Esophagus squamous epithelium (tissue), 5 donors: Measurements from ENCODE around the gene GET3. TPM values are rescaled to one million over a fixed set of nuclear protein-coding genes. Genes with fewer than 3 reads are reported as not detected.
A peak's percentile ranks its signal among the peaks of the same experiment; 100 is the strongest.

ENCODE experiments used
- DNase-seq: peaks from one replicate; lab custom pipeline; 2025; lab: John Stamatoyannopoulos, UW
- H3K27ac ChIP-seq, 4 donors: fragments of 200-600 bp; sonication (generic); one replicate each; pipeline ENCODE4 v1.5.1; 2016 to 2019; ENCODE audit warnings: mild to moderate bottlenecking in 1 of 4
- H3K27me3 ChIP-seq, 4 donors: fragments of 200-600 bp; sonication (generic); 1 replicate in 3 of 4; 2 replicates in 1 of 4; pipeline versions ENCODE4 v1.5.1 to v1.6.0; 2017 to 2021; ENCODE audit warnings: antibody characterized with exemption in 1 of 4
- H3K36me3 ChIP-seq, 3 donors: fragments of 200-600 bp; sonication (generic); one replicate each; pipeline ENCODE4 v1.5.1; 2016 to 2019
- H3K4me1 ChIP-seq, 3 donors: fragments of 200-600 bp; sonication (generic); one replicate each; pipeline ENCODE4 v1.5.1; 2017 to 2019
- H3K4me3 ChIP-seq, 4 donors: fragments of 200-600 bp; sonication (generic); 1 replicate in 3 of 4; 2 replicates in 1 of 4; pipeline ENCODE4 v1.5.1; 2016 to 2019; ENCODE audit warnings: mild to moderate bottlenecking in 2 of 4, moderate library complexity in 1 of 4
- H3K9me3 ChIP-seq, 3 donors: fragments of 200-600 bp; sonication (generic); one replicate each; pipeline ENCODE4 v1.5.1; 2016 to 2019
- POLR2A ChIP-seq, 4 donors: fragments of 450-650 bp; IDR thresholded peaks; one replicate each; pipeline ENCODE4 v1.6.1; 2017; ENCODE audit warnings: antibody characterized with exemption in 4 of 4, mild to moderate bottlenecking in 4 of 4, moderate library complexity in 3 of 4
- WGBS, 2 donors: methylation state at CpG; one replicate each; pipeline ENCODE4 v1.1.5; 2018; 5-methylcytosine and 5-hydroxymethylcytosine counted together
- intact Hi-C: fragments of 100-400 bp; cut with DNase I; formaldehyde crosslinking; loops from one replicate; pipeline ENCODE4 v1.15.0; 2022
- total RNA-seq, 4 donors: library from RNA; depleted of rRNA; stranded (reverse); fragments of >200 nt; gene quantifications; one replicate each; pipeline ENCODE4 v1.1.0, GENCODE V29; 2016
- TF ChIP-seq, protein P1 (sequence below), 6 experiments: fragments of 450-650 bp in 4 of 6; fragments of 200-600 bp in 2 of 6; sonication (generic) in 2 of 6; IDR thresholded peaks; one replicate each; pipeline ENCODE4 v1.5.1; 2016 to 2019; ENCODE audit warnings: antibody characterized with exemption in 6 of 6, mild to moderate bottlenecking in 4 of 6, moderate library complexity in 4 of 6
- donor health status: DM: yes; HTN: yes; CAD: no.

Gene GET3
- total RNA-seq, 4 donors from 2014 or later: 36.8 to 69.9 (median 51.2) TPM

DNA sequence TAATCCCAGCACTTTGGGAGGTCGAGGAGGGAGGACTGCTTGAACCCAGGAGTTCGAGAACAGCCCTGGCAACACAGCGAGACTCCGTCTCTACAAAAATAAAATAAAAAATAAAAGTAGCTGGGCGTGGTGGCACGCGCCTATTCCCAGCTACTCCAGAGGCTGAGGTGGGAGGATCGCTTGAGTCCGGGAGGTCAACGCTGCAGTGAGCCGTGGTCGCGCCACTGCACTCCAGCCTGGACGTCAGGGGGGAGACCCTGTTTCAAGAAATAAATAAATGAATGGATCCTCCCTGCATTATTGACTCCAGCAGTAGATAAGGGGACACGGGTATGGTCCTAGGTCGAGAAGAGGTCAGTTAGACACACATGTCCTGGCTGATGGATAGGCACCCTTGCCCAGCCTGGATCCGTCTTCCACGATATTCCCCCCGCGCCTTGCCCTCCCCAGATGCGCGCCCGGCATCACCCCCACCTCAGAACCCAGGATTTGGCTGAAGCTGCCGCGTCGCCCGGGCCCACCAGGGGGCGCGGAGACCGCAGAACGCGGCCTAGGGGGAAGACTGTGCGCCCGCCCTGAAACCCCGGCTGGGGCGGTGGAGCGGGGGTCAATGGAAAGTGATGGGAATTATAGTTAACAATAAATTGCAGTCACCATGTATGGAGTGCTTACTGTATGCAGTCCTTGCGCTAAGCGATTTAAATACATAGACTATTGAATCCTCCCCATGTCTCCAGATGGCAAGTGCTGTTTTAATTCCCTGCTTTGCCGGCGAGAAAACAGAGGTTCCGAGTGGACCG lies 40.1 kb downstream of the GET3 start:
- H3K9me3 ChIP-seq: no peaks in the 10 kb centered on the region
- DNase-seq: no peak
- H3K27ac ChIP-seq: peak overlapping the region; percentile 93 to 99 (median 98)
- TF ChIP-seq, protein P1, sequence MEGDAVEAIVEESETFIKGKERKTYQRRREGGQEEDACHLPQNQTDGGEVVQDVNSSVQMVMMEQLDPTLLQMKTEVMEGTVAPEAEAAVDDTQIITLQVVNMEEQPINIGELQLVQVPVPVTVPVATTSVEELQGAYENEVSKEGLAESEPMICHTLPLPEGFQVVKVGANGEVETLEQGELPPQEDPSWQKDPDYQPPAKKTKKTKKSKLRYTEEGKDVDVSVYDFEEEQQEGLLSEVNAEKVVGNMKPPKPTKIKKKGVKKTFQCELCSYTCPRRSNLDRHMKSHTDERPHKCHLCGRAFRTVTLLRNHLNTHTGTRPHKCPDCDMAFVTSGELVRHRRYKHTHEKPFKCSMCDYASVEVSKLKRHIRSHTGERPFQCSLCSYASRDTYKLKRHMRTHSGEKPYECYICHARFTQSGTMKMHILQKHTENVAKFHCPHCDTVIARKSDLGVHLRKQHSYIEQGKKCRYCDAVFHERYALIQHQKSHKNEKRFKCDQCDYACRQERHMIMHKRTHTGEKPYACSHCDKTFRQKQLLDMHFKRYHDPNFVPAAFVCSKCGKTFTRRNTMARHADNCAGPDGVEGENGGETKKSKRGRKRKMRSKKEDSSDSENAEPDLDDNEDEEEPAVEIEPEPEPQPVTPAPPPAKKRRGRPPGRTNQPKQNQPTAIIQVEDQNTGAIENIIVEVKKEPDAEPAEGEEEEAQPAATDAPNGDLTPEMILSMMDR (IDR thresholded peaks at IDR 0.05): peak; percentile 97 to 99 (median 97)
- TF ChIP-seq POLR2A (IDR thresholded peaks at IDR 0.05): no peak
- H3K36me3 ChIP-seq: peaks cover 0 to 5% (median 0%) of the 10 kb centered on the region in 3 donors
- peaks cover 29 to 64% (median 37%) of the 10 kb centered on the region in 3 donors for H3K4me1 ChIP-seq
- no peaks in the 10 kb centered on the region for H3K27me3 ChIP-seq
- H3K4me3 ChIP-seq: peak overlapping the region; percentile 44 to 76 (median 68)
- 7 to 12% methylated on average over 23 to 29 of the region's 43 CpGs for WGBS, 2 donors
- intact Hi-C loops: no loop called here

DNA sequence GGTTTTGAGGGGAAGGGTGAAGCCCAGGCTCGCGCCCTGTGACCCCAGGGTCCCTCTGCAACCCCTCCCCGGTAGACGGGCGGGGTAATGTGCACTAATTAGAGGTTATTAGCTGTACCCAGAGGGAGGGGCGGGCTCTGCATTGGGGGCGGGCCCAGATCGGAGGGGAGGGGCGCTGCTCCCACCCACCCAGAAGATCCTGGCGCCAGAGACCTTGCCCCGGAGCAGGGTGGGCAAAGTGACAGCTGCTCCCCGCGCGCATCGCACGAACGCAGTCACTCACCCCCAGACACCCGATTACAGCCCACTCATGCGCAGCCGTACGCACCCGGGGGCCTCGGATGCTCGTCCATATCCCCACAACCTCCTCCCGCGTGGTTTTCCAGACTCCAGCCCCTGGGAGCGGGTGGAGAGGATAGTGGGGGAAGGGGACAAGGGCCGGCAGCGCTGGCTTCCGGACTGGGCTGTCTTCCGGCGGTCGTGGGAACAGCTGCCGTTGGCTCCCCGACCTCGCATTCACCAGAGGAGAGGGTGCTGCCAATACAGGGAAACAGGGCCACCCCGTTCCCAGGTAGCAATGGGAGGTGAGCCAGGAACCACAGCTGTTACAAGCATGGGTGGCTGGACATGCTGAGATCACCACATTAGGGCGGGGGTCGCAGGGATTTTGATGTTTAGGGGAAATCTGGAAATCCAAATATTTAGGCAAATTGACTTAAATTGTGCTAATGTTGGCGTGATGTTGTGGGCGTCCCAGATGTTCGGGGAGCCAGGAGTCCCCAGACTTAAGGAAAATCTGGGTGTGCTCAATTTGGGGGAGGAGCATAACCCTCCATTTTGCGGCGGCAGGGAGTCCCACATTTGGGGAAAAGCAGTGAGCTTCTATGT lies 41.0 kb downstream of the GET3 start:
- 0 to 4% methylated on average over 7 to 12 of the region's 44 CpGs for WGBS, 2 donors
- peaks cover 36 to 72% (median 43%) of the 10 kb centered on the region in 3 donors for H3K4me1 ChIP-seq
- intact Hi-C loops: no loop called here
- H3K27ac ChIP-seq: peak overlapping the region; percentile 93 to 99 (median 98)
- TF ChIP-seq POLR2A (IDR thresholded peaks at IDR 0.05): peak in 2 of 4 donors; percentile 26 to 54
- TF ChIP-seq, protein P1 (IDR thresholded peaks at IDR 0.05): no peak
- H3K4me3 ChIP-seq: peak overlapping the region; percentile 44 to 76 (median 68)
- H3K27me3 ChIP-seq: no peaks in the 10 kb centered on the region
- H3K36me3 ChIP-seq: no peaks in the 10 kb centered on the region
- no peaks in the 10 kb centered on the region for H3K9me3 ChIP-seq
- no peak for DNase-seq

DNA sequence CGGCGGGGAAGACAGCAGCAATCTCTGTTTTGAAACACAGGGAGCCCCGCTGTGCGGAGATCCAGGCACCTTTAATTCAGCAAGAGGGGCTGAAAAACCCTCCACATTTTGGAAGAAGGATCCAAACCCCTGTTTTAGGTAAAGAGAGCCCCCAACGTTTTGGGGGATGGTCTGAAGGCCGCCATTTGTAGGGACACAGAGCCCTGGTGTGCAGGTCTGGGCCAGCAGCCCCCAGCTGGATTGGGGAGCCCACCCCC lies 41.5 kb downstream of the GET3 start:
- TF ChIP-seq, protein P1 (IDR thresholded peaks at IDR 0.05): no peak
- TF ChIP-seq POLR2A (IDR thresholded peaks at IDR 0.05): no peak
- no peaks in the 10 kb centered on the region for H3K27me3 ChIP-seq
- H3K36me3 ChIP-seq: no peaks in the 10 kb centered on the region
- H3K4me3 ChIP-seq: peak overlapping the region; percentile 44 to 76 (median 68)
- no peaks in the 10 kb centered on the region for H3K9me3 ChIP-seq
- H3K27ac ChIP-seq: peak overlapping the region; percentile 93 to 99 (median 98)
- WGBS, 2 donors: 26 to 29% methylated on average over 3 to 6 of the region's 6 CpGs
- H3K4me1 ChIP-seq: peaks cover 42 to 78% (median 48%) of the 10 kb centered on the region in 3 donors
- intact Hi-C loops: no loop called here
- DNase-seq: no peak

DNA sequence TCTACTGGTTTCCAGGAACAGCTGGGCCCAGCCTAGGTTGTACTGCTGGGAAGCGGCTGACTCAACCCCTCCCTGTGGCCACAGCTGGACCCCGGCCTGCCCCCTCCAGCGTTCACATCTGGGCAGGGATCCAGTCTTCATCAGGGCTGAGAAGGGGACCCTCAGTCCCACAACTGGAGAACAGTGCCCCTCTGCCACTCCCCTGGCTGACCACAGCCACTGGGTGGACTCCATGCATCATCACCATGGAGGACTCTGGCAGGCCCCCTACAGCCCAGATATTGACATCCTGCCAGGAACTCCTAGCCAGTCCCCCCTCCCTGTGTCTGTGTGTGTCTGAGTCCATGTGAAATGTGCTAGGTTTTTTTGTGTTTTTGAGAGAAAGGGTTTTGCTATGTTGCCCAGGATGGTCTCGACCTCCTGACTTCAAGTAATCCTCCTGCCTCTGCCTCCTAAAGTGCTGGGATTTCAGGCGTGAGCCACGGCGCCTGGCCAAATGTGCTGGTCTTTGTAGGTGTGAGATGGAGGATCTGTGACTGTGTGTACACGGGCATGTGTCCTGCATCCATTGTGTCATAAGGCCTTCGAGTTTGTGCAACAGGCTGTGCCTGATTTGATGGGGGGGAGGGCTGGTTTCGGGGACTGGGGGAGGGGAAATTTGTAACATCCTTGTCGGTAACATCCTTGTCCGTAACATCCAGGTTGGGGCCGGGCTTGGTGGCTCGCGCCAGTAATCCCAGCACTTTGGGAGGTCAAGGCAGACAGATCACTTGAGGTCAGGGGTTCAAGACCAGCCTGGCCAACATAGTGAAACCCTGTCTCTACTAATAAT lies 42.1 kb downstream of the GET3 start:
- intact Hi-C loops: no loop called here
- no peaks in the 10 kb centered on the region for H3K9me3 ChIP-seq
- DNase-seq: no peak
- peaks cover 47 to 81% (median 53%) of the 10 kb centered on the region in 3 donors for H3K4me1 ChIP-seq
- 13 to 57% methylated on average over 3 to 6 of the region's 15 CpGs for WGBS, 2 donors
- H3K36me3 ChIP-seq: no peaks in the 10 kb centered on the region
- H3K27me3 ChIP-seq: no peaks in the 10 kb centered on the region
- TF ChIP-seq POLR2A (IDR thresholded peaks at IDR 0.05): peak in 1 of 4 donors; percentile 34
- TF ChIP-seq, protein P1 (IDR thresholded peaks at IDR 0.05): no peak
- H3K27ac ChIP-seq: peak overlapping the region; percentile 93 to 99 (median 98)
- H3K4me3 ChIP-seq: peak overlapping the region in 3 of 4 donors; percentile 66 to 76 (median 71)
